Retina (tissue), 1 donor: ENCODE data around the gene UBAC1.
"Not testable (repeated sequence)": the region's sequence is repeated elsewhere in the genome, so short reads cannot be mapped to it uniquely, and the experiment has no call there.

ENCODE experiments used
- DNase-seq: peaks from one replicate; pipeline ENCODE4 v3.0.0-alpha.2; 2016

The UBAC1 gene

GRCh38 chr9:135892327-135892726 lies 68.8 kb downstream of the UBAC1 start:
- DNase-seq = not testable (repeated sequence)

DNA sequence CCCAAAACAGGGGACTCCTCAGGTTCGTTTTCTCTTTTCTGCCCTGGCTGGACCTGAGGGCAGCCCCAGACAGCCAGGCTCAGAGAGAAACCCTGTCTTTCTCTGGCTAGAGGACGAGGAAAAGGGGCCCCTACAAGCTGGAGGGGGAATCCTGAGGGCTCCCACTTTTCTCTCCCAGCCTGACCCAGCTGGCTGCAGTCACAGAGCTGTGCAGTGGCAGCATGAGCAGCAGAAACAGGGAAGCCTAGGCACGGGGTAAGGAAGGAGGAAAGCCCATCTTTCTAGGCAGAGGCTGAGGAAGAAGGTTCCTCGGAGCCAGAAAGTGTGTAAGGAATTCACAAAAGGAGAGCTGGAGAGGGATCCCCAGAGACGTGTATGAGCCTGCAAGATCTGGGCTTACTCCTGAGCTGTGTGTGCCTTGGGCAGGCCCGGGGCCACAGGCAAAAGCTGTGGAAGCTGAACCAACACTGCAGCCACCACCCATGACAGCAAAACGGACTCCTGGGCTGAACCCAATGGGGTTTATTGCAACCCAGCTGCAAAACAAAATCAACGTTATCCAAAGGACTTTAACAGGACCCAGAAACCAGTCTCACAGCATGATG lies 70.0 kb downstream of the UBAC1 start:
- no peak for DNase-seq

DNA sequence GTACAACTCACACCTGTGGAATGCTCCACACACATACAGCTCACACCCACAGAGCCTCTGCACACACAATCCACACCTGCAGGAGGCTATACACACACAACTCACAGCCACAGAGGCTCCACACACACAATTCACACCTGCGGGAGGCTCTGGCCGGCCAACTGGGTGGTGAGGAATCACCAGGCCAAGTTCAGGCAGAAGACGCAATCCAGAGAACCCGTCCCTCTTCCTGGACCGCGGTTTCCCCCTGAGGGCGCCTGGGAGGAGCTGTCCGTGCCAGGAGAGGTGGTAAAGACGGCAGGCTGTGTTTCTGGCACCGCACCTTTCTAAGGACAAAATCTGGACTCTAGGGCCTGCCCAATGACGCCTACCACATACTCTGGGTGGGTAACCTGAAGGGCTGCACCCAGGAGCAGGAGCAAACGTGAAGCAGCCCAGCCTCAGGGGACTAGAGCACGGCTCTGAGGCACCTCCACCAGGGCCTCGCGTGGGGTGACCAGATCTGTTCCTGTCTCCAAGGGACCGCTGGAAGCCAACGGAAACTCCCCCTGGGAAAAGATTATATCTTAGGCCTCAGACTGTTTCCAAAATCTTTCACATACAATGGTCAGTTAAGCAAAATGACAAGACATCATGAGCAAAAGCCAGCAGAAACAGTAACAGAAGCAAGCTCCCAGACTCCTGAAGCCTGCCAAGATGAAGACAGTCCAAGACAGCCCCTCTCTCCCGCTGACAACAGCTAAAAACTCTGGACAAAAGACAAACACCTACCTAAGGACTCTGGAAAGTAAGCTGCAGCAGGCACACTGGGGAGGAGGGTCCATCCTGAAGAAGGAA lies 70.8 kb downstream of the UBAC1 start:
- DNase-seq = no peak

DNA sequence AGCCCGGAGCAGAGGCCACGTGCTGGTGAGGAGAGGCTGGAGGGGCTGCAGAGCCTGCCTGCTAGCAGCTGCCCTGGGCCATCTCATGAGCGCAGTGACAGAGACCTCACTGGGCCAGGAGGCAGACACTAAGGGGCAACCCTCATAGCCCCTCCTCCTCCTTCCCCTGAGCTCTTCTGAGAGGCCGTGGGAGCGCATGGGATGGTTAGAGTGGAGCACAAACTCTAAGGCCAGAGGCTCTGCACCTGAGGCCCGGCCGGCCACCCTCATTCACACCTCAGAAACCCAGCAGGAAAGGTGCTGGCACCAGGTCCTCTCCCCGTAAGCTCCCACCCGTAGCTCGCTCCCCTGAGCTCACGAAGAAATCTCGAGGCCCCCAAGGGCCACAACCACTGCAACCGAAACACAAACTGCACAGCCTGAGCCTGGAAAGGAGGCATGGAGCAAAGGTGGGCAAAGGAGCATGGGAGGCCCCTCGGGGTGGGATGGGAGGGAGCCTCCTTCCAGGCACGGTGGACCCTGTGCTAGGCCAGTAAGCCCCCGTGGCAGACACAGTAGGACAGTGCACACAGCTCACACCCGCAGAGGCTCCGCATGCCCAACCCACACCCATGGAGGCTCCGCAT lies 71.5 kb downstream of the UBAC1 start:
- DNase-seq = no peak

DNA sequence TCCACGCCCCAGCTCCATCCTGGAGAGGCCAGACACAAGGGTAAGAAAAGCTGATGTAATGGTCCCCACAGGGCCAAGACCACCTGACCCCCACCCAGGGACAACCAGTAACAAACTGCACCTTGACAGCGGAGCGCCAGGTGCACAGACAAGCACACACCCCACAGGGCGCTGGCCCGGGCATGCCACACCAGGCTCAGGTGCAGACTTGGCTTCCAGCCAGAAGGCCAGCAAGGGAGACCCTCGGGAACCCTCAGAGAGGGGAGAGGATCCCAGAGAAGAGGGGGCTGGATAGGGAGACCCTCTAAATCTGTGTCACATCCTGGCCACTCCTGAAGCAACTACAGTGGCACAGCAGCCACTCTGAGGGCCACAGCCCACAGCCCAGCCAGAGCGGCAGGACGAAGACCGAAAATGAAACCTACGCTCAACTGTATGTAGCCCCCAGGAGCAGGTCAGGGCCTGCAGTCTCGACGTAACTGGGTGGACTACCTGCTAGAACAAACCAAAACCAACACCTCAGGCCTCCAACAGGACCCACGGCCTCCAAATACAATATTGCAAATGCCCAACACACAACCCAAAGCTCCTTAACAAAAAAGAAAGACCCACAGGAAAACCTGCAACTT lies 72.3 kb downstream of the UBAC1 start:
- DNase-seq = no peak

- DNase-seq = no peak
These were observed 72.9 kb downstream of the UBAC1 start for GRCh38 chr9:135888126-135888765.

DNA sequence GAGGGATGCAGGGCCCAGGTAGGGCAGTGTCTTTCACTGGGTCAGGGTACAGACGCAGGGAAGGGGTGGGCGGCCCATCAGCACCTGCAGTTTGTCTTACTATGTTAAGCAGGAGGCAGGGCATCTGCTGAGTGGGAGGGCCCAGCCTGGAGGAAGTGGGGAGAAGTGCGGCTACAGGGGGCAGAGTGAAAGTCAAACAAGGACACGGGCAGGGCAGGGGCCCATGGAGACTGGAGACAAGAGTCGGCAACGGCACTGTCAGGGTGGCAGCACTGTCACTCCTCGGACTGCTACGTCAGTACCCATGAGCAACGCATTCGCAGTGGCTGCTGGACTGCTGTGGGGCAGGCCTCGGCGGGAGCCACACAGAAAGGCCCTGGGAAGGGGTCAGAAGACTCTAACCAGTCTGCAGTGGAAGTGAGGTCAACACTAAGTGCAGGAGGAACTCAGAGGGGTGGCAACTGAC lies 73.6 kb downstream of the UBAC1 start:
- no peak for DNase-seq

- DNase-seq = no peak
These were observed 74.1 kb downstream of the UBAC1 start for GRCh38 chr9:135887021-135887507.

DNA sequence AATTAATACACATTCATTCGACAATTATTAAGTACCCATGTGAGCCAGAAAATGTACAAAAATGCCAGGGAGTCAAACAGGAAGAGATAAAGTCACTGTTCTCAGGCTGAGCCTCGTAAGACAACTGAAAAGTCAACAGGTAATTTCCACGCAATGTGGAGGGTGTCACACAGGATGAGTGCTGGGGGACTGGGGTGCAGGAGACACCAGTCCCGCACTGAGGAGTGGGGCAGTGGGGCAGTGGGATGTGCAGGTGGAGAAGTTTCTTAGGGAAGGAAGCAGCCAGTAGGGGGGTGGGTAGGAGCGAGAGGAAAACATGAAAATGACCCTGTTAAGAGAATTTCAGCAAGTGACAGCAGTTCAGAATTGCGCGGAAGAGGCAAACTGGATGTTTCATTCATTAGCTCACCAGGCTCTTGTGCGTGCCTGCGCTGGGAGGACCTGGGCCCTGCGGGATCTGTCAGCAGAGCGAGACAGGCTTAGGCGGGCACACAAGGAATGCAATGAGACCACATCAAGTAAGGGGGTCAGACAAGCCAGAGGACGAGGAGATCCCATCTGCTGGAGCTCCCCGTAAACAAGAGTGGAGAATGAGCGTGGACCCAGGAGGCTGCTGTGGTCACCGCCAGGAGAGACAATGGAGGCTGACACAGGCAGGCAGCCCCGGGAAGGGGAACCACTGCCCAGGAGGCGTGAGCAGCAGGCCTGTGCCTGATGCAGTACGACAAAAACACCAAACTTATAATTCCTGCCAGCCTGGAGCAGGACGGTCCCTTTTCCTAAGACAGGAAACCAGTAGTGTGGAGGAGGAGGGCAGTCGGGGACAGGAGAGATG lies 74.8 kb downstream of the UBAC1 start:
- no peak for DNase-seq

DNA sequence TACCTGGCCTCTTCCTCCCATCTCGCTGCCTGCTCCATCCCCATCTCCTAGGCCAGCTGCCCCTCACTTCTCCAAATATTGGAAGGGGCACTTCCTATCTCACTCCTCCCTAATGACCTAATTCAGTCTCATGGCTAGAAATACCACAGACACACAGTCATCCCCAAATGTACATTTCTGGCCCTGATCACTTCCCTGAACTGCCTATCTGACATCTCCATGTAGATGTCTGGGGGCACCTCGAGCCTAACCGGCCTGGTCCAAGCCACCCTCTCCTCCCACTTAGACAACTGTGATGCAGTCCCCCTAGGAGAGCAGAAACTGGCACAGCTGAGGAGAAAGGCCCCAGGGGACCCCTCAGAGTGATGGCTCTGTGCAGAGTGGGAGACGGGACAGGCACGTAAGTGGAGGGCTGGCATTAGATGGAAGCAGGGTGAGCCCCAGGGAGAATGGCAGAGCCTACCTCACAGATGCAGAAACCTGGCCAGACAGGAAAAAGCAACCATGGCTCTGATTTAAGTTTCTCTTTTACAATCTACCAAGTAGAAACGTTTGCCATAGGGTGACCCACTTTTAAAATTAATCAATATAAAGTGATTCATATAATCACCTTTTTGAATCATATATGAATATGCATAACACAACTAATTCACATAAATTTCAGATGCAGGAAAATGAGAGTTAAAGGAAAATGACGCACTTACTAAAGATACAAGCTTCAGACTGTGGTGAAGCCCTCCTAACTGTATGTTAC lies 75.9 kb downstream of the UBAC1 start:
- DNase-seq = no peak

DNA sequence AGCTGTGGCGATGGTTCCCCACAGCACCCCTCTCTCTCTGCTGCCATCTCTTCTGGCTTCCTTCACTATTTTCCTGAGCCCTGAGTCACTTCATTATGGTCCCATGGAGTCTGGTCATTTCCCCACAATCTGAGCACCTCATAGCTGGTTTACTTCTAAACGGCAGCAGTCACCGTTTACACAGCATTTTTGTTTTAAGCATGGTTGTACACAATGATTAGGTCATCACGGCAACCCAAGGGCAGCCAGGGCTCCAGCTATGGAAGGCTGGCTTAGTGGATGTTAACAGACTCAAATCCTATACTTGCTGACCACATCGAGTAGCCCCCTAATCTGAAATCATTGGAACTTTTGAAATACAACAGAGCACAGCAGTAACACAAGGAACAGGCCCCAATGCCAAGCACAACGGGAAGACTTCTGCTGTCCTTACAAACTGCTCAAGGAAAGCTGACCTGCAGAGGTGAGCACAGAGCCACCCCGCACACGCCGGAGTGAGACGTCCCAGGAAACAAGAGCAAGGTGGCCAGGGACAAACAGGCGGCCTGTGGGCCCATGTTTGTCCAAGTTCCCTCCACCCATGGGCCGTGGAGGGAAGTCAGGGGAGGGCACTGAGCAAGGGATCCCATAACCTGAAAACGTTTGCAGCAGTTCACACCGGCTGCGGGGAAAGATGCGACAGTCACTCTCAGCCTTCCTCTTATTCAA lies 76.7 kb downstream of the UBAC1 start:
- DNase-seq = no peak

- DNase-seq = no peak
These were observed 77.6 kb downstream of the UBAC1 start for GRCh38 chr9:135883410-135884089.
